Uterus (tissue), 2 donors: ENCODE data around the gene SLC29A2.

Experiments
- CTCF ChIP-seq, 4 experiments: fragments of 200-600 bp in 2 of 4; fragments of 450-650 bp in 2 of 4; sonication (generic) in 2 of 4; IDR thresholded peaks; one replicate each; pipeline ENCODE4 v1.5.1; 2016 to 2019; ENCODE audit warnings: antibody characterized with exemption in 4 of 4, mild to moderate bottlenecking in 2 of 4, moderate library complexity in 1 of 4
- POLR2A ChIP-seq, 2 donors: fragments of 450-650 bp; IDR thresholded peaks; one replicate each; pipeline ENCODE4 v1.6.1; 2016; ENCODE audit warnings: antibody characterized with exemption in 2 of 2, mild to moderate bottlenecking in 1 of 2, moderate library complexity in 1 of 2

- TF ChIP-seq CTCF (IDR thresholded peaks at IDR 0.05) (no peak), POLR2A (IDR thresholded peaks at IDR 0.05) (no peak)
These were observed 3.1 kb downstream of the SLC29A2 start for GRCh38 chr11:66368484-66368883.
